GM19438 (cell line): ENCODE results near the gene SERPINB5.
"Not testable (repeated sequence)": the region's sequence is repeated elsewhere in the genome, so short reads cannot be mapped to it uniquely, and the experiment has no call there.

Experiments
- ATAC-seq: cut with Tn5 transposase; IDR thresholded peaks from one replicate; pipeline ENCODE4 v1.9.1; 2021; ENCODE audit warnings: low read depth; ENCODE audit not compliant: unreplicated experiment

The SERPINB5 gene

GRCh38 chr18:63476668-63477067, at the start of gene SERPINB5:
TSS of gene SERPINB5 (plus strand) at chr18:63476958. CDS start at chr18:63484429, 7,471 bp downstream.
- no peak for ATAC-seq

GRCh38 chr18:63427558-63427957, 49.2 kb upstream of the SERPINB5 start:
- ATAC-seq = no peak

- no peak for ATAC-seq
Measured at GRCh38 chr18:63430526-63430925, 46.2 kb upstream of the SERPINB5 start.

- no peak for ATAC-seq
Measured at GRCh38 chr18:63431180-63431579, 45.6 kb upstream of the SERPINB5 start.

- ATAC-seq = no peak
Measured at GRCh38 chr18:63433334-63433866, 43.4 kb upstream of the SERPINB5 start.

GRCh38 chr18:63438181-63438580, 38.6 kb upstream of the SERPINB5 start:
- ATAC-seq = no peak

- no peak for ATAC-seq
Measured at GRCh38 chr18:63439334-63439733, 37.4 kb upstream of the SERPINB5 start.

GRCh38 chr18:63440219-63440618, 36.5 kb upstream of the SERPINB5 start:
- ATAC-seq = no peak

- ATAC-seq = no peak
Measured at GRCh38 chr18:63440881-63441280, 35.9 kb upstream of the SERPINB5 start.

GRCh38 chr18:63443829-63444228, 32.9 kb upstream of the SERPINB5 start:
- no peak for ATAC-seq

GRCh38 chr18:63444580-63444979, 32.2 kb upstream of the SERPINB5 start:
- ATAC-seq = no peak

- ATAC-seq = no peak
Measured at GRCh38 chr18:63445037-63445436, 31.7 kb upstream of the SERPINB5 start.

GRCh38 chr18:63446266-63446665, 30.5 kb upstream of the SERPINB5 start:
- no peak for ATAC-seq

- ATAC-seq = no peak
Measured at GRCh38 chr18:63447066-63447465, 29.7 kb upstream of the SERPINB5 start.

- ATAC-seq = no peak
Measured at GRCh38 chr18:63449426-63449825, 27.3 kb upstream of the SERPINB5 start.

GRCh38 chr18:63451799-63452660, 24.7 kb upstream of the SERPINB5 start:
- ATAC-seq = no peak

GRCh38 chr18:63452751-63453150, 24.0 kb upstream of the SERPINB5 start:
- ATAC-seq = not testable (repeated sequence)

- ATAC-seq = no peak
Measured at GRCh38 chr18:63454497-63454896, 22.3 kb upstream of the SERPINB5 start.

GRCh38 chr18:63457977-63458376, 18.8 kb upstream of the SERPINB5 start:
- ATAC-seq = no peak

GRCh38 chr18:63460414-63460813, 16.3 kb upstream of the SERPINB5 start:
- ATAC-seq = no peak

GRCh38 chr18:63464434-63464833, 12.3 kb upstream of the SERPINB5 start:
- ATAC-seq = no peak

GRCh38 chr18:63465059-63465458, 11.7 kb upstream of the SERPINB5 start:
- ATAC-seq = no peak
